OCI-LY3 (cell line): ENCODE measurements around the gene PIAS4.

Experiments used
- H2AFZ ChIP-seq: fragments of 200-600, 300-600 bp; shearing (Covaris generic); 2 replicates; pipeline ENCODE4 v1.6.0; 2014; ENCODE audit warnings: antibody characterized with exemption, low read depth, low read length
- H3K27ac ChIP-seq: fragments of 200-600, 300-600 bp; sonication (generic); 2 replicates; pipeline ENCODE4 v1.5.1; 2014; ENCODE audit warnings: mild to moderate bottlenecking, low read length, moderate library complexity, mixed read lengths
- H3K27me3 ChIP-seq: fragments of 200-600, 300-600 bp; sonication (generic); 2 replicates; pipeline ENCODE4 v1.6.1; 2014; ENCODE audit warnings: low read depth, low read length, mixed read lengths
- H3K36me3 ChIP-seq: fragments of 200-600, 300-600 bp; sonication (generic); replicated peaks from 2 replicates; pipeline ENCODE3; 2014; ENCODE audit warnings: low read depth, low read length, mixed read lengths
- H3K4me1 ChIP-seq: fragments of 300-600, 200-600 bp; sonication (generic); 2 replicates; pipeline ENCODE4 v1.6.1; 2014; ENCODE audit warnings: low read length, mixed read lengths
- H3K4me2 ChIP-seq: fragments of 200-600, 300-600 bp; sonication (generic); 2 replicates; pipeline ENCODE4 v1.6.1; 2014; ENCODE audit warnings: low read length, mixed read lengths
- H3K4me3 ChIP-seq: fragments of 300-600, 200-600 bp; sonication (generic); 2 replicates; pipeline ENCODE4 v1.5.1; 2014; ENCODE audit warnings: antibody characterized with exemption, mild to moderate bottlenecking, low read length, moderate library complexity
- H3K79me2 ChIP-seq: fragments of 300-600, 200-600 bp; shearing (Covaris generic); 2 replicates; pipeline ENCODE4 v1.6.1; 2014; ENCODE audit warnings: mild to moderate bottlenecking, low read length, mixed read lengths
- H3K9ac ChIP-seq: fragments of 300-600, 200-600 bp; shearing (Covaris generic); 2 replicates; pipeline ENCODE4 v1.6.0; 2014; ENCODE audit warnings: mild to moderate bottlenecking, low read length, moderate library complexity
- H3K9me3 ChIP-seq: fragments of 200-600, 300-600 bp; shearing (Covaris generic); 2 replicates; pipeline ENCODE4 v1.6.1; 2014; ENCODE audit warnings: low read length, mixed read lengths; ENCODE audit not compliant: insufficient read depth
- H4K20me1 ChIP-seq: fragments of 200-600, 300-600 bp; sonication (generic); 2 replicates; pipeline ENCODE4 v1.6.1; 2016; ENCODE audit warnings: low read length, mixed read lengths; ENCODE audit not compliant: insufficient read depth
- EZH2phosphoT487 ChIP-seq: fragments of 200-600 bp; shearing (Covaris generic); IDR thresholded peaks from 2 replicates; pipeline ENCODE4 v1.6.1; 2018; ENCODE audit warnings: antibody characterized with exemption, mixed run types, low read depth
- TF ChIP-seq, protein P1 (sequence below): fragments of 200-600, 300-600 bp; sonication (generic); IDR thresholded peaks from 2 replicates; pipeline ENCODE4 v1.5.1; 2014; ENCODE audit warnings: antibody characterized with exemption, low read length, low read depth

Gene PIAS4

DNA sequence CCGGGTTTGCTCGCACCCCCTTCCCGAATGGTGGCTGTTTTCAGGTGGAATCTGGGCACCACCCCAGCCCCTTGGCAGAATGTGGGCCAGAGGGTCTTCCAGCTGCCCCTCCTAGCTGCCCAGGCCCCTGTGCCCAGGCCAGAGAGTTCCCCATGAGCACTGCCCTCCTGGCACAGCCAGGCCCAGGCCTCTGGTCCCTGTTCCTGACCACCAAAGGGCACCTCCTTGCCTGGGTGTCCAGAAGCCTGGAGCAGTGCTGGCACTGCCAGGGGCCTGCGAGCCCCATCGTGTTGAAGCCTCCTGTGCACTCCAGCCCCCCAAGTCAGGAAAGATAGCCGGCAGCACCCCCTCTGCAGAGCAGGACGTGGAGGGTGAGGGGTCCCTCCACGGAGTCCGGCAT lies 23.4 kb downstream of the PIAS4 start:
- Histone ChIP-seq H3K4me1 (no peaks in the 10 kb centered on the region), H3K36me3 (peaks cover 24% of the 10 kb centered on the region), H3K27ac (no peak overlapping the region), H3K4me2 (no peak overlapping the region), H3K27me3 (no peaks in the 10 kb centered on the region), H3K9ac (no peak overlapping the region), H3K79me2 (no peaks in the 10 kb centered on the region), H2AFZ (no peak overlapping the region), H3K4me3 (no peak overlapping the region), H4K20me1 (no peaks in the 10 kb centered on the region), H3K9me3 (no peaks in the 10 kb centered on the region)
- TF ChIP-seq, protein P1, sequence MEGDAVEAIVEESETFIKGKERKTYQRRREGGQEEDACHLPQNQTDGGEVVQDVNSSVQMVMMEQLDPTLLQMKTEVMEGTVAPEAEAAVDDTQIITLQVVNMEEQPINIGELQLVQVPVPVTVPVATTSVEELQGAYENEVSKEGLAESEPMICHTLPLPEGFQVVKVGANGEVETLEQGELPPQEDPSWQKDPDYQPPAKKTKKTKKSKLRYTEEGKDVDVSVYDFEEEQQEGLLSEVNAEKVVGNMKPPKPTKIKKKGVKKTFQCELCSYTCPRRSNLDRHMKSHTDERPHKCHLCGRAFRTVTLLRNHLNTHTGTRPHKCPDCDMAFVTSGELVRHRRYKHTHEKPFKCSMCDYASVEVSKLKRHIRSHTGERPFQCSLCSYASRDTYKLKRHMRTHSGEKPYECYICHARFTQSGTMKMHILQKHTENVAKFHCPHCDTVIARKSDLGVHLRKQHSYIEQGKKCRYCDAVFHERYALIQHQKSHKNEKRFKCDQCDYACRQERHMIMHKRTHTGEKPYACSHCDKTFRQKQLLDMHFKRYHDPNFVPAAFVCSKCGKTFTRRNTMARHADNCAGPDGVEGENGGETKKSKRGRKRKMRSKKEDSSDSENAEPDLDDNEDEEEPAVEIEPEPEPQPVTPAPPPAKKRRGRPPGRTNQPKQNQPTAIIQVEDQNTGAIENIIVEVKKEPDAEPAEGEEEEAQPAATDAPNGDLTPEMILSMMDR = no peak
- no peak for TF ChIP-seq EZH2phosphoT487

DNA sequence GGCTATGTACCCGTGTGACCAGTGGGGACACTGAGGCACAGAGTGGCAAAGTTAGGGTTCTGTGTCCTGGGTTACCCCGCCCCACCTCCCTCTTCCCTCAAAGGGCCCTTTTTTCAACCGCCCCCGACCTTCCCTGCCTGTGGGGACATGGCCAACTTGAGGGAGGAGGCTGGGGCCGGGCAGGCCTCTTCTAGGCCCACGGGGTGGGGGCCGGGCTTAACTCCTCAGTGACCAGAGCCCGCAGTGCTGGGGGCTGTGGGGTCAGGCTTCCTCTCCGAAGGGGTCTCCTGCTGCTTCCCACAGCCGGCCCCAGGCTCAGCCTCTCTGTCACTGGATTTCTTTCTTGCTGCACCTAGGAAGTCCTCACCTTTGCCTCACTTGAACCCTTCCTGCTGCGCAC lies 23.9 kb downstream of the PIAS4 start:
- Histone ChIP-seq H3K4me1 (no peaks in the 10 kb centered on the region), H4K20me1 (no peaks in the 10 kb centered on the region), H3K27me3 (no peaks in the 10 kb centered on the region), H3K4me2 (no peak overlapping the region), H3K9ac (no peak overlapping the region), H3K9me3 (no peaks in the 10 kb centered on the region), H3K4me3 (no peak overlapping the region), H3K79me2 (no peaks in the 10 kb centered on the region), H3K36me3 (peaks cover 23% of the 10 kb centered on the region), H2AFZ (no peak overlapping the region), H3K27ac (no peak overlapping the region)
- TF ChIP-seq, protein P1 = no peak
- TF ChIP-seq EZH2phosphoT487 = no peak

DNA sequence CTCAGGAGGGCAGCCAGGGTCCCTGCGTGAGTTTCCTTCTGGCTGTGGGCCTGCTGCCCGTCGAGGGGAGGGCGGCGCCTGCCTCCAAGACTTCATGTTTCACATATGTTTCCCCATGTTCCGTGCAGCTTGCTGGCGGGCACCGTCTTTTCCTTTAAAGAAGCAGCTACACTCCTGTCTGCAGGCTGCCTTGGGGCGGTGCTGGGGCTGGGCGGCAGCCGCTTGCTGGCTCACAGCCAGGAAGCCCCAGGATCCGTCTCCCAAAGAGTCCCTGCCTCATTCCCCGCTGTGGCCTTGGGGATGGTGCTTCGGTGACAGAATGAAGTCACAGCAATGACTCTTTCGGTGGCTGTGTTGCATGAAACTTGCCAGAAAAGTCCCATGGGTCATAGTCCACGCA lies 24.9 kb downstream of the PIAS4 start:
- Histone ChIP-seq H3K27me3 (no peaks in the 10 kb centered on the region), H3K36me3 (peaks cover 32% of the 10 kb centered on the region), H3K9me3 (no peaks in the 10 kb centered on the region), H4K20me1 (no peaks in the 10 kb centered on the region; the same call in 1 of the 2 replicates), H3K4me2 (no peak overlapping the region), H3K27ac (no peak overlapping the region), H3K4me3 (no peak overlapping the region), H3K4me1 (no peaks in the 10 kb centered on the region), H3K79me2 (no peaks in the 10 kb centered on the region), H3K9ac (no peak overlapping the region), H2AFZ (no peak overlapping the region)
- no peak for TF ChIP-seq EZH2phosphoT487
- TF ChIP-seq, protein P1 = no peak

DNA sequence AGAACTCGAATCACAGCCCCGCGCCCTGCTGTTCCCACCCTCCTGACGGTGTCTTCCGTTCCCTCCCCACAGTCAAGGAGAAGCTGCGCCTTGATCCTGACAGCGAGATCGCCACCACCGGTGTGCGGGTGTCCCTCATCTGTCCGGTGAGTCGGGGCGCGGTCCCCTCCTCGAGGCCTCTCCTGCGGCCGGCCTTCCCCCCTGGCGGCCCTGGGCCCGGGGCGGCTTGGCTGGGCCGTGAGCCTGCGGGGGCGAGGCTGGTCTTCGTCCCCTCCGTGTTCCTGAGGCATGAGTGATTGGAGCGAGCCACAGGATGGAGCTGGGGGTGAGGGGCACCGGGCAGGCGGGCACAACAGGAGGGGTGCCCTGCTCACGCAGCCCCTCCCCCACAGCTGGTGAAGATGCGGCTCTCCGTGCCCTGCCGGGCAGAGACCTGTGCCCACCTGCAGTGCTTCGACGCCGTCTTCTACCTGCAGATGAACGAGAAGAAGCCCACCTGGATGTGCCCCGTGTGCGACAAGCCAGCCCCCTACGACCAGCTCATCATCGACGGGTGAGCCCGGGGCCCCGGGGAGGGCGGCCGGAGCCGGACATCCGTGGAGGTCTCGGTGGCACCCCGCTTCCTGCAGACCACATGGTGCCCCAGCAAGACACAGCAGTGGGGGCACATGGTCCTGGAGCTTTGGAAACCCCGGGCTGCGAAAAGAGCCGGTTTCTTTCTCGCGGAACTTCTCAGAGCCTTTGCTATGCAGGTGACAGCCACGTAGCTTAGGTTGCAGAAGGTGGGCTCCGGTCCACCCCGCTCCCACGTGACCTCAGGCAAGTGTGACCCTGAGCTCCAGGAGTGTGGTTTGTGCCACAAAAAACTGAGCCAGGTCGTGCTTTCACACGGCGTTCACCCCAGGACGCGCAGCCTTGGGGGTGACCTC lies 25.8 kb downstream of the PIAS4 start:
- Histone ChIP-seq H3K27ac (no peak overlapping the region), H3K4me1 (no peaks in the 10 kb centered on the region), H3K4me2 (no peak overlapping the region), H3K9ac (no peak overlapping the region), H4K20me1 (no peaks in the 10 kb centered on the region; the same call in 1 of the 2 replicates), H3K27me3 (no peaks in the 10 kb centered on the region), H3K36me3 (peaks cover 36% of the 10 kb centered on the region), H3K4me3 (no peak overlapping the region), H3K79me2 (no peaks in the 10 kb centered on the region), H2AFZ (no peak overlapping the region), H3K9me3 (no peaks in the 10 kb centered on the region)
- TF ChIP-seq EZH2phosphoT487 = no peak
- TF ChIP-seq, protein P1 = no peak
